PC-9 (cell line): ENCODE results near the gene NFKBIL1. TPM values are rescaled to one million over a fixed set of nuclear protein-coding genes. Genes with fewer than 3 reads are reported as not detected.

Experiments
- BruUV-seq: library from RNA; stranded (reverse); fragments of 400-500 nt; replicated peaks from 2 replicates; lab custom pipeline; 2021; lab: Mats Ljungman, UMichigan
- CTCF ChIA-PET: fragments of 300-600 bp; sonication (Branson Sonifier 250); formaldehyde crosslinking; loops from one replicate; lab custom pipeline; 2022; ENCODE audit warnings: antibody characterized with exemption; lab: Charles Lee
- POLR2A ChIA-PET: fragments of 300-600 bp; sonication (Branson Sonifier 250); formaldehyde crosslinking; loops from one replicate; lab custom pipeline; 2022; ENCODE audit warnings: antibody characterized with exemption; ENCODE audit not compliant: unreplicated experiment; lab: Charles Lee
- DNase-seq, 2 experiments: peaks; one replicate each; pipeline versions ENCODE4 v3.0.0 to v3.0.0-alpha.2; 2015 to 2022; ENCODE audit warnings: mixed read lengths in 1 of 2
- H2AFZ ChIP-seq: fragments of 200-600 bp; sonication (generic); 2 replicates; pipeline ENCODE4 v1.8.1; 2017; ENCODE audit warnings: antibody characterized with exemption
- H3F3A ChIP-seq: fragments of 200-600 bp; sonication (generic); 2 replicates; pipeline ENCODE4 v1.8.1; 2017; ENCODE audit warnings: antibody characterized with exemption, mild to moderate bottlenecking, low read depth; ENCODE audit not compliant: insufficient read depth
- H3K27ac ChIP-seq: fragments of 200-600 bp; sonication (generic); 2 replicates; pipeline ENCODE4 v1.6.1; 2016; ENCODE audit warnings: mixed run types
- H3K27me3 ChIP-seq: fragments of 200-600 bp; sonication (generic); 2 replicates; pipeline ENCODE4 v1.6.1; 2016; ENCODE audit warnings: low read depth, mixed run types; ENCODE audit not compliant: insufficient read depth
- H3K36me3 ChIP-seq: fragments of 200-600 bp; sonication (generic); 2 replicates; pipeline ENCODE4 v1.6.1; 2016; ENCODE audit warnings: low read depth, mixed run types
- H3K4me1 ChIP-seq: fragments of 200-600 bp; sonication (generic); replicated peaks from 2 replicates; pipeline ENCODE4 v1.6.1; 2016; ENCODE audit warnings: mixed run types; ENCODE audit not compliant: insufficient read depth
- H3K4me2 ChIP-seq: fragments of 200-600 bp; sonication (generic); 2 replicates; pipeline ENCODE4 v1.6.1; 2017; ENCODE audit warnings: mixed run types
- H3K4me3 ChIP-seq: fragments of 200-600 bp; sonication (generic); 2 replicates; pipeline ENCODE4 v1.6.1; 2016; ENCODE audit warnings: mixed run types
- H3K79me2 ChIP-seq: fragments of 200-600 bp; sonication (generic); 2 replicates; pipeline ENCODE4 v1.6.1; 2017; ENCODE audit warnings: low read depth, mixed run types
- H3K9me2 ChIP-seq: fragments of 200-600 bp; sonication (generic); 2 replicates; pipeline ENCODE4 v1.8.1; 2017; ENCODE audit warnings: mild to moderate bottlenecking; ENCODE audit not compliant: insufficient read depth
- H3K9me3 ChIP-seq: fragments of 200-600 bp; sonication (generic); 2 replicates; pipeline ENCODE4 v1.8.1; 2016; ENCODE audit warnings: low read depth; ENCODE audit not compliant: insufficient read depth
- H4K20me1 ChIP-seq: fragments of 200-600 bp; sonication (generic); 2 replicates; pipeline ENCODE4 v1.8.1; 2017; ENCODE audit not compliant: insufficient read depth
- EZH2 ChIP-seq: fragments of 200-600 bp; sonication (generic); IDR thresholded peaks from 2 replicates; pipeline ENCODE4 v1.8.0; 2017; ENCODE audit warnings: antibody characterized with exemption, low read depth
- intact Hi-C: fragments of 100-400 bp; cut with micrococcal nuclease; formaldehyde crosslinking; loops from one replicate; pipeline ENCODE4 v1.10.0; 2022; ENCODE audit not compliant: unreplicated experiment
- total RNA-seq: library from RNA; stranded (reverse); gene quantifications from 2 replicates; pipeline ENCODE4 v1.2.3, GENCODE V29; 2021
- TF ChIP-seq, protein P1 (sequence below): fragments of 200-600 bp; sonication (generic); conservative IDR thresholded peaks from 2 replicates; pipeline ENCODE4 v1.6.1; 2017; ENCODE audit warnings: mixed run types, antibody characterized with exemption, mild to moderate bottlenecking, moderate library complexity

The NFKBIL1 gene
- total RNA-seq, 1 experiment from 2014 or later: 26.1 TPM

DNA sequence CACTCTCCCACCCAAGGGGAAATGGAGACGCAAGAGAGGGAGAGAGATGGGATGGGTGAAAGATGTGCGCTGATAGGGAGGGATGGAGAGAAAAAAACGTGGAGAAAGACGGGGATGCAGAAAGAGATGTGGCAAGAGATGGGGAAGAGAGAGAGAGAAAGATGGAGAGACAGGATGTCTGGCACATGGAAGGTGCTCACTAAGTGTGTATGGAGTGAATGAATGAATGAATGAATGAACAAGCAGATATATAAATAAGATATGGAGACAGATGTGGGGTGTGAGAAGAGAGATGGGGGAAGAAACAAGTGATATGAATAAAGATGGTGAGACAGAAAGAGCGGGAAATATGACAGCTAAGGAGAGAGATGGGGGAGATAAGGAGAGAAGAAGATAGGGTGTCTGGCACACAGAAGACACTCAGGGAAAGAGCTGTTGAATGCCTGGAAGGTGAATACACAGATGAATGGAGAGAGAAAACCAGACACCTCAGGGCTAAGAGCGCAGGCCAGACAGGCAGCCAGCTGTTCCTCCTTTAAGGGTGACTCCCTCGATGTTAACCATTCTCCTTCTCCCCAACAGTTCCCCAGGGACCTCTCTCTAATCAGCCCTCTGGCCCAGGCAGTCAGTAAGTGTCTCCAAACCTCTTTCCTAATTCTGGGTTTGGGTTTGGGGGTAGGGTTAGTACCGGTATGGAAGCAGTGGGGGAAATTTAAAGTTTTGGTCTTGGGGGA, 28.7 kb downstream of the NFKBIL1 start:
- no peak overlapping the region for H3K4me3 ChIP-seq
- CTCF ChIA-PET: interaction anchor here (1.5 kb wide), 1 partner anchor 20 kb away, joined by 3 read pairs; no protein-coding TSS in a partner anchor
- H3K9me2 ChIP-seq: no peaks in the 10 kb centered on the region
- H3K27ac ChIP-seq: no peak overlapping the region
- intact Hi-C loops: no loop called here
- POLR2A ChIA-PET: no interaction called here
- H3K27me3 ChIP-seq: 0 out of 2 replicates have a peak, but pooled peaks cover 5% of the 10 kb centered on the region
- no peaks in the 10 kb centered on the region for H4K20me1 ChIP-seq
- TF ChIP-seq EZH2: no peak
- TF ChIP-seq, protein P1, sequence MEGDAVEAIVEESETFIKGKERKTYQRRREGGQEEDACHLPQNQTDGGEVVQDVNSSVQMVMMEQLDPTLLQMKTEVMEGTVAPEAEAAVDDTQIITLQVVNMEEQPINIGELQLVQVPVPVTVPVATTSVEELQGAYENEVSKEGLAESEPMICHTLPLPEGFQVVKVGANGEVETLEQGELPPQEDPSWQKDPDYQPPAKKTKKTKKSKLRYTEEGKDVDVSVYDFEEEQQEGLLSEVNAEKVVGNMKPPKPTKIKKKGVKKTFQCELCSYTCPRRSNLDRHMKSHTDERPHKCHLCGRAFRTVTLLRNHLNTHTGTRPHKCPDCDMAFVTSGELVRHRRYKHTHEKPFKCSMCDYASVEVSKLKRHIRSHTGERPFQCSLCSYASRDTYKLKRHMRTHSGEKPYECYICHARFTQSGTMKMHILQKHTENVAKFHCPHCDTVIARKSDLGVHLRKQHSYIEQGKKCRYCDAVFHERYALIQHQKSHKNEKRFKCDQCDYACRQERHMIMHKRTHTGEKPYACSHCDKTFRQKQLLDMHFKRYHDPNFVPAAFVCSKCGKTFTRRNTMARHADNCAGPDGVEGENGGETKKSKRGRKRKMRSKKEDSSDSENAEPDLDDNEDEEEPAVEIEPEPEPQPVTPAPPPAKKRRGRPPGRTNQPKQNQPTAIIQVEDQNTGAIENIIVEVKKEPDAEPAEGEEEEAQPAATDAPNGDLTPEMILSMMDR: no peak
- BruUV-seq: no TSS peak
- H3K79me2 ChIP-seq: no peaks in the 10 kb centered on the region
- no peak for DNase-seq
- H3F3A ChIP-seq: peaks cover 5% of the 10 kb centered on the region; the same call in 1 of the 2 replicates
- H3K4me2 ChIP-seq: no peak overlapping the region
- no peaks in the 10 kb centered on the region for H3K36me3 ChIP-seq
- H3K9me3 ChIP-seq: no peaks in the 10 kb centered on the region
- H2AFZ ChIP-seq: no peak overlapping the region
- H3K4me1 ChIP-seq: 0 out of 2 replicates have a peak, but pooled peaks cover 5% of the 10 kb centered on the region

DNA sequence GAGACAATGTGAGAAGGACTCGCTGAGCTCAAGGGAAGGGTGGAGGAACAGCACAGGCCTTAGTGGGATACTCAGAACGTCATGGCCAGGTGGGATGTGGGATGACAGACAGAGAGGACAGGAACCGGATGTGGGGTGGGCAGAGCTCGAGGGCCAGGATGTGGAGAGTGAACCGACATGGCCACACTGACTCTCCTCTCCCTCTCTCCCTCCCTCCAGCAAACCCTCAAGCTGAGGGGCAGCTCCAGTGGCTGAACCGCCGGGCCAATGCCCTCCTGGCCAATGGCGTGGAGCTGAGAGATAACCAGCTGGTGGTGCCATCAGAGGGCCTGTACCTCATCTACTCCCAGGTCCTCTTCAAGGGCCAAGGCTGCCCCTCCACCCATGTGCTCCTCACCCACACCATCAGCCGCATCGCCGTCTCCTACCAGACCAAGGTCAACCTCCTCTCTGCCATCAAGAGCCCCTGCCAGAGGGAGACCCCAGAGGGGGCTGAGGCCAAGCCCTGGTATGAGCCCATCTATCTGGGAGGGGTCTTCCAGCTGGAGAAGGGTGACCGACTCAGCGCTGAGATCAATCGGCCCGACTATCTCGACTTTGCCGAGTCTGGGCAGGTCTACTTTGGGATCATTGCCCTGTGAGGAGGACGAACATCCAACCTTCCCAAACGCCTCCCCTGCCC, 29.6 kb downstream of the NFKBIL1 start:
- H4K20me1 ChIP-seq: no peaks in the 10 kb centered on the region
- no peak overlapping the region for H2AFZ ChIP-seq
- H3K27ac ChIP-seq: no peak overlapping the region
- TF ChIP-seq, protein P1: no peak
- TF ChIP-seq EZH2: no peak
- no peak overlapping the region for H3K4me2 ChIP-seq
- BruUV-seq: no TSS peak
- intact Hi-C loops: no loop called here
- DNase-seq: no peak
- H3F3A ChIP-seq: peaks cover 5% of the 10 kb centered on the region; the same call in 1 of the 2 replicates
- 0 out of 2 replicates have a peak, but pooled peaks cover 5% of the 10 kb centered on the region for H3K4me1 ChIP-seq
- CTCF ChIA-PET: interaction anchor here (0.5 to 1.5 kb wide), 4 partner anchors 19 to 589 kb away, joined by 3 to 7 read pairs (median 4); no protein-coding TSS in a partner anchor
- no peaks in the 10 kb centered on the region for H3K36me3 ChIP-seq
- POLR2A ChIA-PET: no interaction called here
- no peaks in the 10 kb centered on the region for H3K9me2 ChIP-seq
- H3K79me2 ChIP-seq: no peaks in the 10 kb centered on the region
- H3K9me3 ChIP-seq: no peaks in the 10 kb centered on the region
- no peak overlapping the region for H3K4me3 ChIP-seq
- 0 out of 2 replicates have a peak, but pooled peaks cover 5% of the 10 kb centered on the region for H3K27me3 ChIP-seq

DNA sequence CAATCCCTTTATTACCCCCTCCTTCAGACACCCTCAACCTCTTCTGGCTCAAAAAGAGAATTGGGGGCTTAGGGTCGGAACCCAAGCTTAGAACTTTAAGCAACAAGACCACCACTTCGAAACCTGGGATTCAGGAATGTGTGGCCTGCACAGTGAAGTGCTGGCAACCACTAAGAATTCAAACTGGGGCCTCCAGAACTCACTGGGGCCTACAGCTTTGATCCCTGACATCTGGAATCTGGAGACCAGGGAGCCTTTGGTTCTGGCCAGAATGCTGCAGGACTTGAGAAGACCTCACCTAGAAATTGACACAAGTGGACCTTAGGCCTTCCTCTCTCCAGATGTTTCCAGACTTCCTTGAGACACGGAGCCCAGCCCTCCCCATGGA, 30.2 kb downstream of the NFKBIL1 start:
- peaks cover 5% of the 10 kb centered on the region; the same call in 1 of the 2 replicates for H3F3A ChIP-seq
- no peak overlapping the region for H3K4me2 ChIP-seq
- no peaks in the 10 kb centered on the region for H3K36me3 ChIP-seq
- no peaks in the 10 kb centered on the region for H3K79me2 ChIP-seq
- 0 out of 2 replicates have a peak, but pooled peaks cover 5% of the 10 kb centered on the region for H3K4me1 ChIP-seq
- no peak overlapping the region for H3K27ac ChIP-seq
- no TSS peak for BruUV-seq
- H2AFZ ChIP-seq: no peak overlapping the region
- intact Hi-C loops: no loop called here
- TF ChIP-seq EZH2: no peak
- TF ChIP-seq, protein P1: no peak
- POLR2A ChIA-PET: no interaction called here
- DNase-seq: no peak
- no peaks in the 10 kb centered on the region for H4K20me1 ChIP-seq
- H3K27me3 ChIP-seq: 0 out of 2 replicates have a peak, but pooled peaks cover 5% of the 10 kb centered on the region
- no peaks in the 10 kb centered on the region for H3K9me2 ChIP-seq
- no peaks in the 10 kb centered on the region for H3K9me3 ChIP-seq
- H3K4me3 ChIP-seq: no peak overlapping the region
- CTCF ChIA-PET: interaction anchor here (0.5 to 0.6 kb wide), 2 partner anchors 24 kb away, joined by 3 to 4 read pairs; no protein-coding TSS in a partner anchor
